Measurements from ENCODE around the gene TROAP. TPM values are rescaled to one million over a fixed set of nuclear protein-coding genes. Genes with fewer than 3 reads are reported as not detected.

Gene TROAP
- total and polyA plus RNA-seq, 7 experiments from 2014 or later = 0.21 to 58.2 (median 1.3) TPM; not detected in 2

GRCh38 chr12:49348781-49349180 lies 25.7 kb downstream of the TROAP start:
- no peak overlapping the region for H3K27ac Mint-ChIP-seq
- Histone ChIP-seq H3K4me3 (ENCODE audit: low read length) (no peak overlapping the region), H3K27ac (ENCODE audit: low read depth, low read length) (no peak overlapping the region), H3K4me1 (ENCODE audit: control insufficient read depth in 2 of 2, insufficient read depth in 2 of 2, low read length in 2 of 2) (peaks cover 29 to 33% of the 10 kb centered on the region in 2 donors), H3K36me3 (ENCODE audit: control insufficient read depth in 2 of 3, insufficient read depth in 3 of 3, low read length in 3 of 3) (no peaks in the 10 kb centered on the region), H3K9me3 (ENCODE audit: control insufficient read depth in 2 of 3, low read length in 3 of 3) (no peaks in the 10 kb centered on the region), H3K27me3 (ENCODE audit: control insufficient read depth in 2 of 2, insufficient read depth in 2 of 2, low read length in 2 of 2) (peaks cover 26 to 45% of the 10 kb centered on the region in 2 donors)
- peak overlapping the region in 6 of 10 donors; percentile 21 to 85 (median 30) for H3K4me3 Mint-ChIP-seq
- peaks cover 52 to 83% (median 71%) of the 10 kb centered on the region in 5 donors for H3K27me3 Mint-ChIP-seq
- H3K36me3 Mint-ChIP-seq = no peaks in the 10 kb centered on the region
- DNase-seq (peak in 1 of 9 donors; percentile 7), ATAC-seq (no peak)
- H3K4me1 Mint-ChIP-seq = peaks cover 12 to 32% (median 27%) of the 10 kb centered on the region in 7 donors
- ChIA-PET CTCF (interaction anchor here (0.8 to 3.3 kb wide), 2 partner anchors 10 to 11 kb away, joined by 5 to 19 read pairs; no protein-coding TSS in a partner anchor), POLR2A (no interaction called here)
- H3K9me3 Mint-ChIP-seq = peaks cover 0 to 3% (median 0%) of the 10 kb centered on the region in 11 donors
- intact Hi-C loops (cut with micrococcal nuclease) = loop anchor here in 1 of 2 donors (5.0 kb wide), 1 partner anchor 256 kb away; the partner anchor contains the start of gene DHH

GRCh38 chr12:49349266-49349665 lies 26.2 kb downstream of the TROAP start:
- Mint-ChIP-seq H3K27me3 (peaks cover 48 to 81% (median 67%) of the 10 kb centered on the region in 5 donors), H3K27ac (no peak overlapping the region), H3K9me3 (peaks cover 0 to 3% (median 0%) of the 10 kb centered on the region in 11 donors), H3K4me3 (no peak overlapping the region), H3K36me3 (no peaks in the 10 kb centered on the region), H3K4me1 (peaks cover 12 to 28% (median 22%) of the 10 kb centered on the region in 7 donors)
- H3K27me3 ChIP-seq (ENCODE audit: control insufficient read depth in 2 of 2, insufficient read depth in 2 of 2, low read length in 2 of 2) = peaks cover 26 to 41% of the 10 kb centered on the region in 2 donors
- ChIA-PET CTCF (interaction anchor here (0.8 to 3.3 kb wide), 2 partner anchors 9 to 11 kb away, joined by 5 to 19 read pairs; no protein-coding TSS in a partner anchor), POLR2A (no interaction called here)
- H3K27ac ChIP-seq (ENCODE audit: low read depth, low read length) = no peak overlapping the region
- H3K4me3 ChIP-seq (ENCODE audit: low read length) = no peak overlapping the region
- ATAC-seq (no peak), DNase-seq (no peak)
- intact Hi-C loops (cut with micrococcal nuclease) = loop anchor here in 1 of 2 donors (5.0 kb wide), 1 partner anchor 257 kb away; the partner anchor contains the start of gene DHH
- H3K4me1 ChIP-seq (ENCODE audit: control insufficient read depth in 2 of 2, insufficient read depth in 2 of 2, low read length in 2 of 2) = peaks cover 25 to 28% of the 10 kb centered on the region in 2 donors
- H3K36me3 ChIP-seq (ENCODE audit: control insufficient read depth in 2 of 3, insufficient read depth in 3 of 3, low read length in 3 of 3) = no peaks in the 10 kb centered on the region
- no peaks in the 10 kb centered on the region for H3K9me3 ChIP-seq (ENCODE audit: control insufficient read depth in 2 of 3, low read length in 3 of 3)

GRCh38 chr12:49352351-49352750 lies 29.3 kb downstream of the TROAP start:
- peaks cover 41 to 74% (median 59%) of the 10 kb centered on the region in 5 donors for H3K27me3 Mint-ChIP-seq
- H3K9me3 Mint-ChIP-seq = peaks cover 0 to 2% (median 0%) of the 10 kb centered on the region in 11 donors
- peaks cover under 1 to 3% (median 2%) of the 10 kb centered on the region in 7 donors for H3K4me1 Mint-ChIP-seq
- DNase-seq (no peak), ATAC-seq (no peak)
- H3K4me3 ChIP-seq (ENCODE audit: low read length) = no peak overlapping the region
- H3K4me1 ChIP-seq (ENCODE audit: control insufficient read depth in 2 of 2, insufficient read depth in 2 of 2, low read length in 2 of 2) = peaks cover 7 to 8% of the 10 kb centered on the region in 2 donors
- peaks cover 17 to 22% of the 10 kb centered on the region in 2 donors for H3K27me3 ChIP-seq (ENCODE audit: control insufficient read depth in 2 of 2, insufficient read depth in 2 of 2, low read length in 2 of 2)
- no peaks in the 10 kb centered on the region for H3K36me3 ChIP-seq (ENCODE audit: control insufficient read depth in 2 of 3, insufficient read depth in 3 of 3, low read length in 3 of 3)
- H3K4me3 Mint-ChIP-seq = no peak overlapping the region
- POLR2A ChIA-PET = no interaction called here
- intact Hi-C loops (cut with micrococcal nuclease) = no loop called here
- no peaks in the 10 kb centered on the region for H3K9me3 ChIP-seq (ENCODE audit: control insufficient read depth in 2 of 3, low read length in 3 of 3)
- H3K36me3 Mint-ChIP-seq = no peaks in the 10 kb centered on the region
- CTCF ChIA-PET = interaction anchor here (0.6 to 2.8 kb wide), 4 partner anchors 10 to 126 kb away, joined by 4 to 15 read pairs (median 6); no protein-coding TSS in a partner anchor
- no peak overlapping the region for H3K27ac ChIP-seq (ENCODE audit: low read depth, low read length)
- H3K27ac Mint-ChIP-seq = no peak overlapping the region

- Mint-ChIP-seq H3K27ac (no peak overlapping the region), H3K4me1 (peaks cover 0 to 7% (median 4%) of the 10 kb centered on the region in 7 donors), H3K4me3 (no peak overlapping the region), H3K27me3 (peaks cover 32 to 64% (median 47%) of the 10 kb centered on the region in 5 donors), H3K9me3 (peaks cover 0 to 2% (median 0%) of the 10 kb centered on the region in 11 donors), H3K36me3 (no peaks in the 10 kb centered on the region)
- POLR2A ChIA-PET = no interaction called here
- Histone ChIP-seq H3K27ac (ENCODE audit: low read depth, low read length) (no peak overlapping the region), H3K9me3 (ENCODE audit: control insufficient read depth in 2 of 3, low read length in 3 of 3) (no peaks in the 10 kb centered on the region), H3K4me1 (ENCODE audit: control insufficient read depth in 2 of 2, insufficient read depth in 2 of 2, low read length in 2 of 2) (no peaks in the 10 kb centered on the region), H3K4me3 (ENCODE audit: low read length) (no peak overlapping the region), H3K27me3 (ENCODE audit: control insufficient read depth in 2 of 2, insufficient read depth in 2 of 2, low read length in 2 of 2) (peaks cover 0 to 2% of the 10 kb centered on the region in 2 donors), H3K36me3 (ENCODE audit: control insufficient read depth in 2 of 3, insufficient read depth in 3 of 3, low read length in 3 of 3) (no peaks in the 10 kb centered on the region)
- CTCF ChIA-PET = interaction anchor here (3.6 to 8.1 kb wide), 2 partner anchors 156 to 226 kb away, joined by 30 to 270 read pairs; no protein-coding TSS in a partner anchor
- no peak for DNase-seq
- no peak for ATAC-seq
- intact Hi-C loops (cut with micrococcal nuclease) = no loop called here
Observed at GRCh38 chr12:49355913-49356312, 32.9 kb downstream of the TROAP start.

DNA sequence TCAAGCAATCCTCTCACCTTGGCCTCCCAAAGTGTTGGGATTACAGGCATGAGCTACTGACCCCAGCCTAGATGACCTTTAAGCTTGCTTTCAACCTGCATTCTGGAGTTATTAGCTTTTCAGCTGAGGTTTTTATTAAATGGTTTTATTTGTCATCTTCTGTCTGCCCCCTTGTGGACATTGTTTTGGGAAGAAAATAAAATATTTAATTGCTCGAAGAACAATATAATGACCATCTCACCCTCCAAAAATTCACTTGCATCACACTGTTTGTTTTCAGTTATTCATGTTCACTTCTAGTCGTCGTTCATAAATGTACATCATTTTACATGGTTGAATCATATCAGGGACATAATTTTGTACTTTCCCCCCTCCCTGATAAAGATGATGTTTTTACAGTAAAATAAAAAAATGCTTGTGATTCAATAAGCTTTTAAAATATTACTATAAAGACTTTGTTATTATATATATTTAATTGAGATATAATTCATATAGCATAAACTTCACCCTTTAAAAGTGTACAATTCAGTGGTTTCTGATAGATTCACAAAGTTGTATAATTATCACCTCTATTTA lies 34.1 kb downstream of the TROAP start:
- Histone ChIP-seq H3K27me3 (ENCODE audit: control insufficient read depth in 2 of 2, insufficient read depth in 2 of 2, low read length in 2 of 2) (no peaks in the 10 kb centered on the region), H3K4me3 (ENCODE audit: low read length) (no peak overlapping the region), H3K4me1 (ENCODE audit: control insufficient read depth in 2 of 2, insufficient read depth in 2 of 2, low read length in 2 of 2) (no peaks in the 10 kb centered on the region), H3K36me3 (ENCODE audit: control insufficient read depth in 2 of 3, insufficient read depth in 3 of 3, low read length in 3 of 3) (no peaks in the 10 kb centered on the region), H3K27ac (ENCODE audit: low read depth, low read length) (no peak overlapping the region), H3K9me3 (ENCODE audit: control insufficient read depth in 2 of 3, low read length in 3 of 3) (no peaks in the 10 kb centered on the region)
- ChIA-PET CTCF (interaction anchor here (0.6 to 8.1 kb wide), 8 partner anchors 9 to 225 kb away, joined by 3 to 270 read pairs (median 11); partner anchors contain the start of gene DNAJC22), POLR2A (interaction anchor here (0.8 kb wide), 1 partner anchor 9 kb away, joined by 3 read pairs; no protein-coding TSS in a partner anchor)
- DNase-seq (no peak), ATAC-seq (no peak)
- Mint-ChIP-seq H3K36me3 (no peaks in the 10 kb centered on the region), H3K27me3 (peaks cover 19 to 57% (median 40%) of the 10 kb centered on the region in 5 donors), H3K4me3 (no peak overlapping the region), H3K9me3 (peaks cover 0 to 2% (median 0%) of the 10 kb centered on the region in 11 donors), H3K4me1 (peaks cover 0 to 7% (median 4%) of the 10 kb centered on the region in 7 donors), H3K27ac (peak overlapping the region in 1 of 9 donors; percentile 26)
- intact Hi-C loops (cut with micrococcal nuclease) = no loop called here

GRCh38 chr12:49358483-49359141 lies 35.6 kb downstream of the TROAP start:
- H3K27me3 ChIP-seq (ENCODE audit: control insufficient read depth in 2 of 2, insufficient read depth in 2 of 2, low read length in 2 of 2) = no peaks in the 10 kb centered on the region
- no peak overlapping the region for H3K4me3 ChIP-seq (ENCODE audit: low read length)
- no peaks in the 10 kb centered on the region for H3K4me1 ChIP-seq (ENCODE audit: control insufficient read depth in 2 of 2, insufficient read depth in 2 of 2, low read length in 2 of 2)
- H3K4me3 Mint-ChIP-seq = no peak overlapping the region
- ChIA-PET POLR2A (interaction anchor here (0.9 to 1.4 kb wide), 5 partner anchors 8 to 264 kb away, joined by 3 to 8 read pairs (median 4); partner anchors contain the start of gene SPATS2), CTCF (interaction anchor here (0.6 to 8.1 kb wide), 27 partner anchors 11 to 1904 kb away, joined by 3 to 270 read pairs (median 3); partner anchors contain the start of genes DNAJC22 and TROAP)
- no peaks in the 10 kb centered on the region for H3K36me3 ChIP-seq (ENCODE audit: control insufficient read depth in 2 of 3, insufficient read depth in 3 of 3, low read length in 3 of 3)
- H3K27ac ChIP-seq (ENCODE audit: low read depth, low read length) = no peak overlapping the region
- intact Hi-C loops (cut with micrococcal nuclease) = loop anchor here (1.0 to 2.0 kb wide), 6 partner anchors 8 to 348 kb away; partner anchors contain the start of gene FMNL3 (in 1 of the 2)
- DNase-seq (peak in 7 of 9 donors; percentile 48 to 75 (median 63)), ATAC-seq (peak; percentile 95)
- H3K4me1 Mint-ChIP-seq = peaks cover 0 to 7% (median 4%) of the 10 kb centered on the region in 7 donors
- peaks cover 8 to 48% (median 30%) of the 10 kb centered on the region in 5 donors for H3K27me3 Mint-ChIP-seq
- H3K9me3 ChIP-seq (ENCODE audit: control insufficient read depth in 2 of 3, low read length in 3 of 3) = no peaks in the 10 kb centered on the region
- H3K27ac Mint-ChIP-seq = no peak overlapping the region
- no peaks in the 10 kb centered on the region for H3K9me3 Mint-ChIP-seq
- H3K36me3 Mint-ChIP-seq = no peaks in the 10 kb centered on the region
